Stomach (tissue), 9 donors: ENCODE measurements around the gene G6PC3. TPM values are rescaled to one million over a fixed set of nuclear protein-coding genes. Genes with fewer than 3 reads are reported as not detected.

Experiments used
- DNase-seq, 2 donors: peaks; one replicate each; pipeline versions ENCODE4 v3.0.0 to v3.0.0-alpha.2; 2013 to 2019
- H3K27ac ChIP-seq, 5 donors: fragments of 200-600 bp in 4 of 5; sonication (generic) in 4 of 5; one replicate each; pipeline ENCODE4 v1.5.1; 2013 to 2019; ENCODE audit warnings: mild to moderate bottlenecking in 1 of 5, moderate library complexity in 1 of 5
- H3K27me3 ChIP-seq, 3 donors: fragments of 200-600 bp; sonication (generic); one replicate each; pipeline ENCODE4 v1.5.1; 2017 to 2019; ENCODE audit warnings: mixed run types in 1 of 3
- H3K36me3 ChIP-seq, 4 donors: fragments of 200-600 bp; sonication (generic); 1 replicate in 3 of 4; 2 replicates in 1 of 4; pipeline ENCODE4 v1.5.1; 2016 to 2019
- H3K4me1 ChIP-seq, 4 donors: fragments of 200-600 bp; sonication (generic); one replicate each; pipeline ENCODE4 v1.5.1; 2016 to 2019
- H3K4me3 ChIP-seq, 4 donors: fragments of 200-600 bp; sonication (generic) in 3 of 4; one replicate each; pipeline ENCODE4 v1.5.1; 2016 to 2019; ENCODE audit warnings: mild to moderate bottlenecking in 1 of 4
- H3K9me3 ChIP-seq, 4 donors: fragments of 200-600 bp; sonication (generic); one replicate each; pipeline ENCODE4 v1.5.1; 2016 to 2019
- CTCF ChIP-seq, 7 experiments: fragments of 450-650 bp in 4 of 7; fragments of 200-600 bp in 3 of 7; sonication (generic) in 3 of 7; IDR thresholded peaks; one replicate each; pipeline ENCODE4 v1.5.1; 2016 to 2019; ENCODE audit warnings: antibody characterized with exemption in 7 of 7, control low read depth in 2 of 7, mild to moderate bottlenecking in 1 of 7
- EP300 ChIP-seq: sonication (generic); formaldehyde crosslinking; IDR thresholded peaks from one replicate; pipeline ENCODE4 v1.6.1; 2017; ENCODE audit warnings: antibody characterized with exemption
- POLR2A ChIP-seq, 4 donors: fragments of 450-650 bp; IDR thresholded peaks; one replicate each; pipeline ENCODE4 v1.6.1; 2016; ENCODE audit warnings: antibody characterized with exemption in 4 of 4, control low read depth in 2 of 4, mild to moderate bottlenecking in 1 of 4, moderate library complexity in 1 of 4
- POLR2AphosphoS5 ChIP-seq, 3 donors: sonication (generic); formaldehyde crosslinking; IDR thresholded peaks; one replicate each; pipeline ENCODE4 v1.6.1; 2016; ENCODE audit warnings: antibody characterized with exemption in 3 of 3
- WGBS, 5 donors: extraction: QIAGEN DNeasy Blood & Tissue Kit in 3 of 5; methylation state at CpG; one replicate each; pipeline versions ENCODE4 v1.1.5 to v1.1.7; 2013 to 2018; 5-methylcytosine and 5-hydroxymethylcytosine counted together
- intact Hi-C: fragments of 100-400 bp; cut with DNase I; formaldehyde crosslinking; loops from one replicate; pipeline ENCODE4 v1.15.1; 2023; ENCODE audit warnings: low total_unique reads
- polyA plus RNA-seq, 3 donors: library from polyadenylated mRNA; stranded (reverse); fragments of 200-250 nt; gene quantifications; one replicate each; pipeline ENCODE4 v1.2.3, GENCODE V29; 2013
- total RNA-seq, 5 donors: library from RNA; depleted of rRNA; stranded (reverse); fragments of >200 nt; gene quantifications; one replicate each; pipeline versions ENCODE4 v1.1.0 to v1.2.3, GENCODE V29; 2014 to 2016
- donor health status: healthy with polysubstance abuse.
- donor health status: Bipolar disorder and iron deficiency.
- donor health status: healthy.

G6PC3 gene
- total and polyA plus RNA-seq, 8 donors: 10.5 to 132 (median 39.4) TPM

- H3K27ac ChIP-seq: no peak overlapping the region
- no peak overlapping the region for H3K4me3 ChIP-seq
- intact Hi-C loops: no loop called here
- H3K36me3 ChIP-seq: peaks cover 0 to 40% (median 40%) of the 10 kb centered on the region in 4 donors
- H3K4me1 ChIP-seq: peaks cover 0 to 10% (median 0%) of the 10 kb centered on the region in 4 donors
- no peak for DNase-seq
- H3K27me3 ChIP-seq: no peaks in the 10 kb centered on the region
- no peaks in the 10 kb centered on the region for H3K9me3 ChIP-seq
- 70 to 94% (median 81%) methylated on average over 12 to 22 of the region's 22 CpGs for WGBS, 5 donors
- TF ChIP-seq EP300 (no peak), CTCF (IDR thresholded peaks at IDR 0.05) (no peak), POLR2A (IDR thresholded peaks at IDR 0.05) (no peak), POLR2AphosphoS5 (IDR thresholded peaks at IDR 0.05) (no peak)
These were observed 46.8 kb upstream of the G6PC3 start for GRCh38 chr17:44023545-44024270.

DNA sequence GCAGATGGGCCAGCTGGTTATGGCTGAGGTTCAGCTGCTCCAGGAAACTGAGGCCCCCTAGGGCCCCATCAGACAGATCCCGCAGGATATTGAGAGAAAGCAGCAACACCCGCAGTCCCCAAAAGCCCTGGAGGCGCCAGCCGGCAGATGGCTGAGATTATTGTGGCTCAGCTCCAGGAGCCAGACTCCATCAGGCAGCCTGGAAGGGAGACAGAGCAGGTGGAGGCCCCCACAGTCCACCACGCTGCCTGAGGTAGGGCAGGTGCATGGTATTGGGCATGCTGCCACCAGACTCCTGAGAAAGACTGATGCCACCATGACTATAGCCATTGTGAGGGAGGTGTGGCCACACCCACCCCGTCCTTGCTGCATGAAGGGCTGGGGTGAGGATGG lies 46.3 kb upstream of the G6PC3 start:
- Histone ChIP-seq H3K27me3 (no peaks in the 10 kb centered on the region), H3K27ac (no peak overlapping the region), H3K4me3 (no peak overlapping the region), H3K4me1 (peaks cover 0 to 10% (median 0%) of the 10 kb centered on the region in 4 donors), H3K9me3 (no peaks in the 10 kb centered on the region), H3K36me3 (peaks cover 0 to 45% (median 44%) of the 10 kb centered on the region in 4 donors)
- intact Hi-C loops: no loop called here
- TF ChIP-seq EP300: no peak
- no peak for TF ChIP-seq POLR2AphosphoS5 (IDR thresholded peaks at IDR 0.05)
- no peak for TF ChIP-seq CTCF (IDR thresholded peaks at IDR 0.05)
- TF ChIP-seq POLR2A (IDR thresholded peaks at IDR 0.05): no peak
- WGBS, 5 donors: 51 to 80% (median 60%) methylated on average over 1 to 6 of the region's 6 CpGs
- no peak for DNase-seq

GRCh38 chr17:44024853-44025252 lies 45.7 kb upstream of the G6PC3 start:
- no peaks in the 10 kb centered on the region for H3K9me3 ChIP-seq
- no peak for TF ChIP-seq CTCF (IDR thresholded peaks at IDR 0.05)
- TF ChIP-seq EP300: no peak
- no peak for TF ChIP-seq POLR2AphosphoS5 (IDR thresholded peaks at IDR 0.05)
- TF ChIP-seq POLR2A (IDR thresholded peaks at IDR 0.05): no peak
- H3K4me1 ChIP-seq: peaks cover 0 to 10% (median 0%) of the 10 kb centered on the region in 4 donors
- no peak for DNase-seq
- WGBS, 5 donors: 83 to 90% (median 87%) methylated on average over 4 of the region's 4 CpGs
- no peak overlapping the region for H3K4me3 ChIP-seq
- intact Hi-C loops: no loop called here
- H3K36me3 ChIP-seq: peaks cover 0 to 49% (median 48%) of the 10 kb centered on the region in 4 donors
- no peaks in the 10 kb centered on the region for H3K27me3 ChIP-seq
- H3K27ac ChIP-seq: no peak overlapping the region

- TF ChIP-seq CTCF (IDR thresholded peaks at IDR 0.05): no peak
- TF ChIP-seq POLR2A (IDR thresholded peaks at IDR 0.05): no peak
- TF ChIP-seq POLR2AphosphoS5 (IDR thresholded peaks at IDR 0.05): no peak
- no peak for TF ChIP-seq EP300
- Histone ChIP-seq H3K9me3 (no peaks in the 10 kb centered on the region), H3K27me3 (no peaks in the 10 kb centered on the region), H3K4me1 (no peaks in the 10 kb centered on the region), H3K27ac (no peak overlapping the region), H3K36me3 (peaks cover 5 to 77% (median 63%) of the 10 kb centered on the region in 4 donors), H3K4me3 (no peak overlapping the region)
- WGBS, 5 donors: 75 to 89% (median 86%) methylated on average over 5 of the region's 5 CpGs
- intact Hi-C loops: no loop called here
- no peak for DNase-seq
These were observed 40.8 kb upstream of the G6PC3 start for GRCh38 chr17:44029736-44030135.
